ENCODE results near the gene IL1RAP. TPM values are rescaled to one million over a fixed set of nuclear protein-coding genes. Genes with fewer than 3 reads are reported as not detected.
"Not testable (repeated sequence)": the region's sequence is repeated elsewhere in the genome, so short reads cannot be mapped to it uniquely, and the experiment has no call there.

Gene IL1RAP
- total RNA-seq, 4 donors from 2014 or later: 4.5 to 13.9 (median 5.2) TPM

- TF ChIP-seq CTCF (IDR thresholded peaks at IDR 0.05): no peak
- no peak for TF ChIP-seq POLR2A (IDR thresholded peaks at IDR 0.05; ENCODE audit: low read depth)
- TF ChIP-seq EP300 (IDR thresholded peaks at IDR 0.05): no peak
- no peak for TF ChIP-seq POLR2AphosphoS5 (IDR thresholded peaks at IDR 0.05)
- intact Hi-C loops (cut with DNase I): no loop called here
- DNase-seq (ENCODE audit: extremely low spot score): no peak
- 79% methylated on average over 3 of the region's 3 CpGs for WGBS
- Histone ChIP-seq H3K4me3 (no peak overlapping the region), H3K4me1 (peaks cover 10 to 16% (median 13%) of the 10 kb centered on the region in 4 donors), H3K9me3 (no peaks in the 10 kb centered on the region), H3K27ac (replicated peaks in 1 of 4) (no peak overlapping the region), H3K36me3 (no peaks in the 10 kb centered on the region), H3K27me3 (no peaks in the 10 kb centered on the region)
Measured at GRCh38 chr3:190517687-190518086, 3.8 kb downstream of the IL1RAP start.

GRCh38 chr3:190518531-190518930, 4.6 kb downstream of the IL1RAP start:
- H3K4me1 ChIP-seq: peaks cover 9 to 12% (median 10%) of the 10 kb centered on the region in 4 donors
- intact Hi-C loops (cut with DNase I): not testable (repeated sequence)
- 80% methylated on average over 4 of the region's 4 CpGs for WGBS

GRCh38 chr3:190519886-190520285, 6.0 kb downstream of the IL1RAP start:
- 29% methylated on average over 1 of the region's 1 CpG for WGBS
- DNase-seq (ENCODE audit: extremely low spot score): no peak
- intact Hi-C loops (cut with DNase I): no loop called here

More at GRCh38 chr3:190518531-190518930, 4.6 kb downstream of the IL1RAP start:
- H3K27ac ChIP-seq (replicated peaks in 1 of 4); H3K4me3 ChIP-seq; H3K36me3 ChIP-seq; H3K27me3 ChIP-seq; H3K9me3 ChIP-seq; DNase-seq (ENCODE audit: extremely low spot score): not testable (repeated sequence)

GRCh38 chr3:190521998-190522397, 8.1 kb downstream of the IL1RAP start:
- Histone ChIP-seq H3K4me3 (no peak overlapping the region), H3K4me1 (peaks cover 0 to 6% (median 0%) of the 10 kb centered on the region in 4 donors), H3K36me3 (no peaks in the 10 kb centered on the region), H3K27ac (replicated peaks in 1 of 4) (no peak overlapping the region), H3K27me3 (no peaks in the 10 kb centered on the region), H3K9me3 (no peaks in the 10 kb centered on the region)
- TF ChIP-seq POLR2AphosphoS5 (IDR thresholded peaks at IDR 0.05): no peak
- no peak for TF ChIP-seq CTCF (IDR thresholded peaks at IDR 0.05)
- no peak for TF ChIP-seq EP300 (IDR thresholded peaks at IDR 0.05)
- TF ChIP-seq POLR2A (IDR thresholded peaks at IDR 0.05; ENCODE audit: low read depth): no peak
- intact Hi-C loops (cut with DNase I): no loop called here
- DNase-seq (ENCODE audit: extremely low spot score): no peak
- 84% methylated on average over 3 of the region's 3 CpGs for WGBS

More at GRCh38 chr3:190519886-190520285, 6.0 kb downstream of the IL1RAP start:
- no peak for TF ChIP-seq EP300 (IDR thresholded peaks at IDR 0.05)
- TF ChIP-seq POLR2AphosphoS5 (IDR thresholded peaks at IDR 0.05): no peak
- no peak for TF ChIP-seq POLR2A (IDR thresholded peaks at IDR 0.05; ENCODE audit: low read depth)
- no peak for TF ChIP-seq CTCF (IDR thresholded peaks at IDR 0.05)
- Histone ChIP-seq H3K27me3 (no peaks in the 10 kb centered on the region), H3K9me3 (no peaks in the 10 kb centered on the region), H3K4me1 (peaks cover 6 to 11% (median 7%) of the 10 kb centered on the region in 4 donors), H3K4me3 (no peak overlapping the region), H3K36me3 (no peaks in the 10 kb centered on the region), H3K27ac (replicated peaks in 1 of 4) (no peak overlapping the region)

GRCh38 chr3:190522621-190523222, 8.8 kb downstream of the IL1RAP start:
- no peak for DNase-seq (ENCODE audit: extremely low spot score)
- no peak overlapping the region for H3K4me3 ChIP-seq
- TF ChIP-seq POLR2AphosphoS5 (IDR thresholded peaks at IDR 0.05) (no peak), EP300 (IDR thresholded peaks at IDR 0.05) (no peak), POLR2A (IDR thresholded peaks at IDR 0.05; ENCODE audit: low read depth) (no peak), CTCF (IDR thresholded peaks at IDR 0.05) (no peak)
- no peaks in the 10 kb centered on the region for H3K36me3 ChIP-seq
- H3K27ac ChIP-seq (replicated peaks in 1 of 4): no peak overlapping the region
- H3K9me3 ChIP-seq: no peaks in the 10 kb centered on the region
- H3K4me1 ChIP-seq: peaks cover 0 to 6% (median 0%) of the 10 kb centered on the region in 4 donors
- H3K27me3 ChIP-seq: no peaks in the 10 kb centered on the region
- intact Hi-C loops (cut with DNase I): no loop called here

Data from esophagus muscularis mucosa (tissue), 4 donors.